Spleen (tissue), 11 donors: ENCODE measurements around the gene RSL24D1. TPM values are rescaled to one million over a fixed set of nuclear protein-coding genes. Genes with fewer than 3 reads are reported as not detected.
A peak's percentile ranks its signal among the peaks of the same experiment; 100 is the strongest.

Source experiments
- DNase-seq: peaks from one replicate; pipeline ENCODE4 v3.0.0-alpha.2; 2020
- H3K27ac ChIP-seq, 8 donors: fragments of 200-600 bp; sonication (generic) in 7 of 8; 1 replicate in 4 of 8; 2 replicates in 4 of 8; pipeline versions ENCODE4 v1.5.0 to v1.8.0; 2016 to 2021; ENCODE audit warnings: inconsistent platforms in 4 of 8, mild to moderate bottlenecking in 4 of 8, moderate library complexity in 1 of 8
- H3K27me3 ChIP-seq, 7 donors: fragments of 200-600 bp; sonication (generic) in 6 of 7; replicated peaks in 1 of 7; 1 replicate in 4 of 7; 2 replicates in 3 of 7; pipeline versions ENCODE4 v1.5.0 to v1.8.0; 2016 to 2021; ENCODE audit warnings: inconsistent platforms in 3 of 7, mild to moderate bottlenecking in 1 of 7
- H3K36me3 ChIP-seq, 6 donors: fragments of 200-600 bp; sonication (generic) in 5 of 6; 1 replicate in 4 of 6; 2 replicates in 2 of 6; pipeline versions ENCODE4 v1.5.0 to v1.8.0; 2016 to 2021; ENCODE audit warnings: inconsistent platforms in 2 of 6
- H3K4me1 ChIP-seq, 6 donors: fragments of 200-600 bp; sonication (generic) in 5 of 6; 1 replicate in 3 of 6; 2 replicates in 3 of 6; pipeline versions ENCODE4 v1.5.0 to v1.8.0; 2016 to 2021; ENCODE audit warnings: inconsistent platforms in 3 of 6
- H3K4me3 ChIP-seq, 8 donors: fragments of 200-600 bp; sonication (generic) in 7 of 8; 1 replicate in 4 of 8; 2 replicates in 4 of 8; pipeline versions ENCODE4 v1.5.0 to v1.8.0; 2016 to 2021; ENCODE audit warnings: inconsistent platforms in 4 of 8, mild to moderate bottlenecking in 4 of 8, moderate library complexity in 2 of 8
- H3K9me3 ChIP-seq, 8 donors: fragments of 200-600 bp; sonication (generic) in 7 of 8; 1 replicate in 4 of 8; 2 replicates in 4 of 8; pipeline versions ENCODE4 v1.5.0 to v1.8.0; 2016 to 2021; ENCODE audit warnings: inconsistent platforms in 4 of 8
- CTCF ChIP-seq, 11 experiments: fragments of 200-600 bp in 7 of 11; fragments of 450-650 bp in 4 of 11; sonication (generic) in 4 of 11; IDR thresholded peaks in 8 of 11; conservative IDR thresholded peaks in 3 of 11; 1 replicate in 7 of 11; 2 replicates in 4 of 11; pipeline versions ENCODE4 v1.4.0 to v1.8.0; 2016 to 2021; ENCODE audit warnings: antibody characterized with exemption in 11 of 11, inconsistent platforms in 4 of 11, mild to moderate bottlenecking in 1 of 11
- POLR2A ChIP-seq, 3 donors: fragments of 450-650 bp; IDR thresholded peaks; one replicate each; pipeline ENCODE4 v1.5.1; 2017; ENCODE audit warnings: antibody characterized with exemption in 3 of 3, mild to moderate bottlenecking in 1 of 3
- POLR2AphosphoS5 ChIP-seq, 3 donors: sonication (generic); formaldehyde crosslinking; IDR thresholded peaks; one replicate each; pipeline ENCODE4 v1.5.1; 2017; ENCODE audit warnings: antibody characterized with exemption in 3 of 3
- WGBS, 5 donors: extraction: QIAGEN DNeasy Blood & Tissue Kit in 3 of 5; methylation state at CpG; one replicate each; pipeline versions ENCODE4 v1.1.5 to v1.1.7; 2013 to 2018; 5-methylcytosine and 5-hydroxymethylcytosine counted together
- intact Hi-C: fragments of 100-400 bp; cut with DNase I; formaldehyde crosslinking; loops from one replicate; pipeline ENCODE4 v1.15.0; 2023; ENCODE audit warnings: low total_unique reads
- polyA plus RNA-seq, 3 donors: library from polyadenylated mRNA; stranded (reverse); fragments of 200-250 nt; gene quantifications; one replicate each; pipeline ENCODE4 v1.2.1, GENCODE V29; 2013
- total RNA-seq, 7 donors: library from RNA; depleted of rRNA in 3 of 7; stranded (reverse); fragments of >200 nt in 3 of 7; fragmentation: NEBNext Ultra II Directional in 4 of 7; extraction: Animal tissue kit (Norgen Biotek cat#: 25700) in 4 of 7; gene quantifications; one replicate each; pipeline versions ENCODE4 v1.1.0 to v1.2.1, GENCODE V29; 2016 to 2021
- donor health status: healthy with polysubstance abuse.
- donor health status: DM: no; HTN: no; CAD: no; lungs with moderate emphysema.
- donor health status: DM: no; HTN: no; CAD: no.
- donor health status: Bipolar disorder and iron deficiency.
- donor health status: healthy.
- donor health status: DM: no; HTN: no; CAD: no.
- donor health status: DM: yes; HTN: yes; CAD: no.

The RSL24D1 gene
- total and polyA plus RNA-seq, 10 donors = 43.7 to 103 (median 56.0) TPM

GRCh38 chr15:55220606-55221005 is 23.9 kb upstream of the RSL24D1 start:
- intact Hi-C loops = no loop called here
- peak overlapping the region; percentile 29 to 93 (median 76) for H3K27ac ChIP-seq
- no peaks in the 10 kb centered on the region for H3K9me3 ChIP-seq
- peaks cover 22 to 87% (median 69%) of the 10 kb centered on the region in 6 donors for H3K4me1 ChIP-seq
- peak overlapping the region in 1 of 8 donors; percentile 50 for H3K4me3 ChIP-seq
- peaks cover 0 to 47% (median 3%) of the 10 kb centered on the region in 6 donors for H3K36me3 ChIP-seq
- TF ChIP-seq POLR2AphosphoS5 (IDR thresholded peaks at IDR 0.05) (no peak), POLR2A (IDR thresholded peaks at IDR 0.05) (no peak), CTCF (IDR thresholded peaks at IDR 0.05 in 8 of 11, conservative IDR thresholded peaks at IDR 0.05 in 3 of 11) (no peak)
- no peak for DNase-seq
- no peaks in the 10 kb centered on the region for H3K27me3 ChIP-seq

GRCh38 chr15:55218056-55218455 is 21.3 kb upstream of the RSL24D1 start:
- intact Hi-C loops = loop anchor here (5.0 kb wide), 1 partner anchor 219 kb away; no protein-coding TSS in a partner anchor
- TF ChIP-seq POLR2A (IDR thresholded peaks at IDR 0.05) (no peak), POLR2AphosphoS5 (IDR thresholded peaks at IDR 0.05) (no peak), CTCF (IDR thresholded peaks at IDR 0.05 in 8 of 11, conservative IDR thresholded peaks at IDR 0.05 in 3 of 11) (no peak)
- peaks cover 22 to 62% (median 43%) of the 10 kb centered on the region in 6 donors for H3K4me1 ChIP-seq
- DNase-seq = no peak
- H3K27me3 ChIP-seq = no peaks in the 10 kb centered on the region
- H3K4me3 ChIP-seq = no peak overlapping the region
- no peaks in the 10 kb centered on the region for H3K9me3 ChIP-seq
- H3K36me3 ChIP-seq = peaks cover 0 to 44% (median 0%) of the 10 kb centered on the region in 6 donors
- WGBS, 5 donors = 54 to 67% (median 56%) methylated on average over 2 of the region's 2 CpGs
- peak overlapping the region in 6 of 8 donors; percentile 24 to 93 (median 70) for H3K27ac ChIP-seq

GRCh38 chr15:55204464-55204863 is 7.7 kb upstream of the RSL24D1 start:
- H3K4me1 ChIP-seq = no peaks in the 10 kb centered on the region
- H3K36me3 ChIP-seq = peaks cover 0 to 42% (median 14%) of the 10 kb centered on the region in 6 donors
- intact Hi-C loops = no loop called here
- WGBS, 5 donors = 81 to 99% (median 97%) methylated on average over 4 of the region's 4 CpGs
- no peak overlapping the region for H3K4me3 ChIP-seq
- H3K27me3 ChIP-seq = no peaks in the 10 kb centered on the region
- DNase-seq = no peak
- no peaks in the 10 kb centered on the region for H3K9me3 ChIP-seq
- TF ChIP-seq POLR2A (IDR thresholded peaks at IDR 0.05) (no peak), CTCF (IDR thresholded peaks at IDR 0.05 in 8 of 11, conservative IDR thresholded peaks at IDR 0.05 in 3 of 11) (no peak), POLR2AphosphoS5 (IDR thresholded peaks at IDR 0.05) (no peak)
- no peak overlapping the region for H3K27ac ChIP-seq

GRCh38 chr15:55202206-55202605 is 5.5 kb upstream of the RSL24D1 start:
- H3K4me1 ChIP-seq = peaks cover 4 to 14% (median 9%) of the 10 kb centered on the region in 6 donors
- 96 to 100% (median 100%) methylated on average over 1 of the region's 1 CpG for WGBS, 5 donors
- H3K4me3 ChIP-seq = no peak overlapping the region
- DNase-seq = no peak
- peaks cover 0 to 37% (median 14%) of the 10 kb centered on the region in 6 donors for H3K36me3 ChIP-seq
- intact Hi-C loops = no loop called here
- H3K9me3 ChIP-seq = peaks cover 0 to 3% (median 0%) of the 10 kb centered on the region in 8 donors
- TF ChIP-seq POLR2AphosphoS5 (IDR thresholded peaks at IDR 0.05) (peak in 1 of 3 donors; percentile 11), POLR2A (IDR thresholded peaks at IDR 0.05) (no peak), CTCF (IDR thresholded peaks at IDR 0.05 in 8 of 11, conservative IDR thresholded peaks at IDR 0.05 in 3 of 11) (no peak)
- H3K27ac ChIP-seq = no peak overlapping the region
- H3K27me3 ChIP-seq = no peaks in the 10 kb centered on the region
